H1 (cell line): Measurements from ENCODE around the gene UBE4B. TPM values are rescaled to one million over a fixed set of nuclear protein-coding genes. Genes with fewer than 3 reads are reported as not detected.

Experiments used
- CTCF ChIA-PET: fragments of 300-600 bp; sonication (Branson Sonifier 250); formaldehyde crosslinking; loops from one replicate; lab custom pipeline; 2021; ENCODE audit not compliant: partially characterized antibody; lab: Charles Lee
- POLR2A ChIA-PET: fragments of 300-600 bp; sonication (Branson Sonifier 250); formaldehyde crosslinking; loops from one replicate; lab custom pipeline; 2021; ENCODE audit warnings: inconsistent platforms; ENCODE audit not compliant: partially characterized antibody; lab: Charles Lee
- DNase-seq, 2 experiments: peaks; one replicate each; pipeline versions ENCODE4 v3.0.0 to v3.0.0-alpha.2; 2010 to 2022; ENCODE audit warnings: low spot score in 2 of 2, low read depth in 1 of 2, mixed read lengths in 1 of 2
- FAIRE-seq: peaks from 2 replicates; lab custom pipeline; 2011; peaks lifted over from hg19 to GRCh38; lab: Jason Lieb, UNC
- H2AFZ ChIP-seq: 2 replicates; pipeline ENCODE4 v1.8.1; 2012; ENCODE audit warnings: low read length, inconsistent platforms
- H2AK5ac ChIP-seq: 2 replicates; pipeline ENCODE4 v1.6.1; 2013; ENCODE audit warnings: low read depth, low read length
- H2BK120ac ChIP-seq: replicated peaks from 2 replicates; pipeline ENCODE3; 2013; ENCODE audit warnings: low read depth, low read length, inconsistent platforms
- H2BK12ac ChIP-seq: 2 replicates; pipeline ENCODE4 v1.6.1; 2013; ENCODE audit warnings: low read depth, low read length
- H2BK15ac ChIP-seq: 2 replicates; pipeline ENCODE4 v1.6.1; 2013; ENCODE audit warnings: low read length
- H2BK20ac ChIP-seq: 2 replicates; pipeline ENCODE4 v1.6.1; 2013; ENCODE audit warnings: low read length
- H2BK5ac ChIP-seq: 2 replicates; pipeline ENCODE4 v1.6.1; 2013; ENCODE audit warnings: low read depth, low read length
- H3K14ac ChIP-seq: 2 replicates; pipeline ENCODE4 v1.6.1; 2013; ENCODE audit warnings: inconsistent platforms; ENCODE audit not compliant: insufficient read length
- H3K18ac ChIP-seq: 2 replicates; pipeline ENCODE4 v1.6.1; 2013; ENCODE audit warnings: low read length; ENCODE audit errors: extremely low read depth
- H3K23ac ChIP-seq: 2 replicates; pipeline ENCODE4 v1.6.1; 2013; ENCODE audit warnings: inconsistent platforms; ENCODE audit not compliant: insufficient read length
- H3K23me2 ChIP-seq: 2 replicates; pipeline ENCODE4 v1.6.1; 2013; ENCODE audit warnings: low read depth, low read length
- H3K27ac ChIP-seq: 2 replicates; pipeline ENCODE4 v1.6.1; 2011; ENCODE audit warnings: low read depth, low read length, inconsistent platforms
- H3K27me3 ChIP-seq, 4 experiments: replicated peaks in 1 of 4; 1 replicate in 1 of 4; 2 replicates in 3 of 4; pipeline versions ENCODE4 v1.6.1 to v1.8.1; 2011 to 2013; ENCODE audit warnings: low read length in 3 of 4, mild to moderate bottlenecking in 3 of 4, inconsistent platforms in 2 of 4, mixed read lengths in 2 of 4, moderate library complexity in 1 of 4; ENCODE audit not compliant: control insufficient read depth in 3 of 4, insufficient read depth in 3 of 4; ENCODE audit errors: extremely low read depth in 1 of 4
- H3K36me3 ChIP-seq, 4 experiments: 2 replicates each; pipeline versions ENCODE4 v1.6.1 to v1.8.1; 2011 to 2013; ENCODE audit warnings: mild to moderate bottlenecking in 4 of 4, low read length in 3 of 4, moderate library complexity in 2 of 4, control low read depth in 1 of 4, inconsistent platforms in 1 of 4; ENCODE audit not compliant: insufficient read depth in 4 of 4, control insufficient read depth in 2 of 4
- H3K4ac ChIP-seq: replicated peaks from 2 replicates; pipeline ENCODE3; 2013; ENCODE audit warnings: low read length, low read depth, mixed read lengths, inconsistent platforms; ENCODE audit not compliant: insufficient read length
- H3K4me1 ChIP-seq, 4 experiments: replicated peaks in 1 of 4; 1 replicate in 1 of 4; 2 replicates in 3 of 4; pipeline versions ENCODE4 v1.6.1 to v1.8.1; 2011 to 2013; ENCODE audit warnings: low read length in 3 of 4, inconsistent platforms in 2 of 4, mixed read lengths in 1 of 4; ENCODE audit not compliant: insufficient read depth in 4 of 4, control insufficient read depth in 3 of 4
- H3K4me2 ChIP-seq, 2 experiments: 2 replicates each; pipeline versions ENCODE4 v1.6.1 to v1.8.1; 2011 to 2013; ENCODE audit warnings: low read depth in 2 of 2, low read length in 2 of 2, control low read depth in 1 of 2, inconsistent platforms in 1 of 2, mild to moderate bottlenecking in 1 of 2; ENCODE audit not compliant: insufficient read depth in 1 of 2
- H3K4me3 ChIP-seq, 4 experiments: fragments of 200-600, 300-600 bp in 1 of 4; sonication (generic), shearing (Covaris generic), sonication (Bioruptor Twin) in 1 of 4; 2 replicates each; pipeline versions ENCODE4 v1.5.1 to v1.8.1; 2011 to 2016; ENCODE audit warnings: low read length in 4 of 4, low read depth in 3 of 4, control low read depth in 2 of 4, inconsistent platforms in 2 of 4, mild to moderate bottlenecking in 2 of 4, mixed read lengths in 1 of 4, moderate library complexity in 1 of 4; ENCODE audit not compliant: insufficient read depth in 2 of 4; ENCODE audit errors: extremely low read depth in 1 of 4
- H3K56ac ChIP-seq: replicated peaks from 2 replicates; pipeline ENCODE3; 2013; ENCODE audit warnings: low read depth, mild to moderate bottlenecking, mixed read lengths, low read length, inconsistent platforms; ENCODE audit not compliant: insufficient read length
- H3K79me1 ChIP-seq: 2 replicates; pipeline ENCODE4 v1.6.1; 2013; ENCODE audit warnings: low read depth, low read length, control low read depth
- H3K79me2 ChIP-seq, 2 experiments: 2 replicates each; pipeline versions ENCODE4 v1.6.1 to v1.8.1; 2012 to 2013; ENCODE audit warnings: low read length in 2 of 2, mild to moderate bottlenecking in 2 of 2, inconsistent platforms in 1 of 2; ENCODE audit not compliant: insufficient read depth in 2 of 2, control insufficient read depth in 1 of 2
- H3K9ac ChIP-seq, 4 experiments: replicated peaks in 1 of 4; 1 replicate in 1 of 4; 2 replicates in 3 of 4; pipeline versions ENCODE4 v1.6.1 to v1.8.1; 2011 to 2013; ENCODE audit warnings: low read depth in 3 of 4, low read length in 3 of 4, control low read depth in 2 of 4, mild to moderate bottlenecking in 2 of 4, moderate library complexity in 2 of 4, inconsistent platforms in 1 of 4; ENCODE audit errors: extremely low read depth in 1 of 4
- H3K9me3 ChIP-seq, 2 experiments: 2 replicates each; pipeline versions ENCODE4 v1.6.1 to v1.8.1; 2012 to 2013; ENCODE audit warnings: mild to moderate bottlenecking in 2 of 2, moderate library complexity in 2 of 2, control low read depth in 1 of 2, inconsistent platforms in 1 of 2, low read depth in 1 of 2, low read length in 1 of 2, mixed read lengths in 1 of 2; ENCODE audit not compliant: insufficient read depth in 2 of 2
- H4K20me1 ChIP-seq, 2 experiments: replicated peaks in 1 of 2; 2 replicates each; pipeline versions ENCODE3 to v1.8.1; 2011 to 2013; ENCODE audit warnings: inconsistent platforms in 2 of 2, low read length in 2 of 2, mild to moderate bottlenecking in 1 of 2; ENCODE audit not compliant: insufficient read depth in 2 of 2, control insufficient read depth in 1 of 2
- H4K5ac ChIP-seq: 2 replicates; pipeline ENCODE4 v1.6.1; 2013; ENCODE audit warnings: low read length, low read depth, mixed read lengths, inconsistent platforms; ENCODE audit not compliant: insufficient read length
- H4K8ac ChIP-seq: 2 replicates; pipeline ENCODE4 v1.8.0; 2013; ENCODE audit warnings: mild to moderate bottlenecking, moderate library complexity, low read length, inconsistent platforms; ENCODE audit not compliant: insufficient read depth; ENCODE audit errors: extremely low read depth
- H4K91ac ChIP-seq: replicated peaks from 2 replicates; pipeline ENCODE3; 2013; ENCODE audit warnings: low read length, mixed read lengths, inconsistent platforms; ENCODE audit not compliant: insufficient read length
- WGBS, 2 experiments: shearing (Covaris generic) in 1 of 2; methylation state at CpG; one replicate each; pipeline versions ENCODE4 v1.1.6 to v1.1.7; 2013 to 2015; ENCODE audit warnings: low lambda C conversion rate in 2 of 2, mixed read lengths in 2 of 2, inconsistent platforms in 1 of 2, low coverage in 1 of 2, missing lambda C conversion rate in 1 of 2; ENCODE audit not compliant: insufficient replicate concordance in 2 of 2, insufficient coverage in 1 of 2, insufficient read length in 1 of 2; ENCODE audit errors: extremely low coverage in 1 of 2, missing lambda C conversion rate in 1 of 2; 5-methylcytosine and 5-hydroxymethylcytosine counted together
- polyA plus RNA-seq, 7 experiments: library from polyadenylated mRNA; depleted of rRNA in 3 of 7; stranded (reverse) in 5 of 7; unstranded in 2 of 7; fragments of >200 nt in 5 of 7; fragments of 200-250 nt in 2 of 7; gene quantifications; 1 replicate in 5 of 7; 2 replicates in 1 of 7; 4 replicates in 1 of 7; pipeline versions ENCODE4 v1.2.1 to v1.2.3, GENCODE V29; 2011 to 2013; ENCODE audit warnings: missing spikeins in 2 of 7, mixed read lengths in 2 of 7
- total RNA-seq: library from RNA; stranded (reverse); fragmentation: NEBNext Ultra II Directional; extraction: Animal tissue kit (Norgen Biotek cat#: 25700); gene quantifications from 2 replicates; pipeline ENCODE4 v1.2.1, GENCODE V29; 2021

Gene UBE4B
- total and polyA plus RNA-seq, 2 of the 8 experiments (the other 6 are each of a cell fraction or from before 2014, with no cell fraction given) = 24.5 to 90.1 TPM

DNA sequence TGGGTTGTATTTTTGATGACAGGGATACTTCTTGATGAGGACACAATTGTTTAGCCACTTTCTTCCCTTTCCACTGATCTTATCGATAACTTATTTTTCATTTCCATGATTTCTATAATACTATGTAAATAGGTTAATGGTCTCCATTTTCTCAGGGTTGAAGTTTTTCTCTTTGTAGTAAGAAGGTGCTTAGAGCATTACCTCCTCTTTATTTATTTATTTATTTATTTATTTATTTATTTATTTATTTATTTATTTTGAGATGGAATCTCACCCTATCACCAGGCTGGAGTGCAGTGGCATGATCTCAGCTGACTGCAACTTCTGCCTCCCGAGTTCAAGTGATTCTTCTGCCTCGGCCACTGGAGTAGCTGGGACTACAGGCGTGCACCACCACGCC, 70.4 kb downstream of the UBE4B start:
- no peaks in the 10 kb centered on the region; the same call in 1 of the 2 replicates for H3K79me1 ChIP-seq
- H2BK5ac ChIP-seq = no peak overlapping the region
- 98% methylated on average over 5 of the region's 5 CpGs; no CpG with 5 or more reads in 1 of the 2 experiments for WGBS, 2 experiments
- no peak overlapping the region for H3K56ac ChIP-seq
- no peak overlapping the region for H3K27ac ChIP-seq
- H3K9me3 ChIP-seq = no peaks in the 10 kb centered on the region
- H3K4me1 ChIP-seq = no peaks in the 10 kb centered on the region
- H3K23me2 ChIP-seq = no peaks in the 10 kb centered on the region; the same call in 1 of the 2 replicates
- no peak overlapping the region for H4K91ac ChIP-seq
- no peak overlapping the region for H4K5ac ChIP-seq
- FAIRE-seq (no peak), DNase-seq (no peak)
- no peak overlapping the region for H2AFZ ChIP-seq
- H3K4me3 ChIP-seq = no peak overlapping the region
- CTCF ChIA-PET = interaction anchor here (1.1 kb wide), 1 partner anchor 58 kb away, joined by 3 read pairs; no protein-coding TSS in a partner anchor
- H3K14ac ChIP-seq = no peak overlapping the region
- POLR2A ChIA-PET = no interaction called here
- no peak overlapping the region for H2BK20ac ChIP-seq
- H2AK5ac ChIP-seq = no peak overlapping the region
- H3K27me3 ChIP-seq = no peaks in the 10 kb centered on the region
- H3K79me2 ChIP-seq = no peaks in the 10 kb centered on the region
- no peak overlapping the region for H4K8ac ChIP-seq
- no peak overlapping the region for H3K18ac ChIP-seq
- no peak overlapping the region for H2BK120ac ChIP-seq
- H3K4ac ChIP-seq = no peak overlapping the region
- H3K36me3 ChIP-seq = peaks cover 5 to 44% (median 20%) of the 10 kb centered on the region in 4 experiments
- H2BK15ac ChIP-seq = no peak overlapping the region
- H3K4me2 ChIP-seq = no peak overlapping the region
- no peaks in the 10 kb centered on the region for H4K20me1 ChIP-seq
- no peak overlapping the region for H3K23ac ChIP-seq
- H3K9ac ChIP-seq = no peak overlapping the region
- no peak overlapping the region for H2BK12ac ChIP-seq
